ENCODE measurements around the gene ZKSCAN4.

The ZKSCAN4 gene

GRCh38 chr6:28252009-28252975, at the start of gene ZKSCAN4:
ZKSCAN4 (minus strand) TSS chr6:28252269; CDS start chr6:28251980, 289 bp downstream.
- TF ChIP-seq, protein P1, sequence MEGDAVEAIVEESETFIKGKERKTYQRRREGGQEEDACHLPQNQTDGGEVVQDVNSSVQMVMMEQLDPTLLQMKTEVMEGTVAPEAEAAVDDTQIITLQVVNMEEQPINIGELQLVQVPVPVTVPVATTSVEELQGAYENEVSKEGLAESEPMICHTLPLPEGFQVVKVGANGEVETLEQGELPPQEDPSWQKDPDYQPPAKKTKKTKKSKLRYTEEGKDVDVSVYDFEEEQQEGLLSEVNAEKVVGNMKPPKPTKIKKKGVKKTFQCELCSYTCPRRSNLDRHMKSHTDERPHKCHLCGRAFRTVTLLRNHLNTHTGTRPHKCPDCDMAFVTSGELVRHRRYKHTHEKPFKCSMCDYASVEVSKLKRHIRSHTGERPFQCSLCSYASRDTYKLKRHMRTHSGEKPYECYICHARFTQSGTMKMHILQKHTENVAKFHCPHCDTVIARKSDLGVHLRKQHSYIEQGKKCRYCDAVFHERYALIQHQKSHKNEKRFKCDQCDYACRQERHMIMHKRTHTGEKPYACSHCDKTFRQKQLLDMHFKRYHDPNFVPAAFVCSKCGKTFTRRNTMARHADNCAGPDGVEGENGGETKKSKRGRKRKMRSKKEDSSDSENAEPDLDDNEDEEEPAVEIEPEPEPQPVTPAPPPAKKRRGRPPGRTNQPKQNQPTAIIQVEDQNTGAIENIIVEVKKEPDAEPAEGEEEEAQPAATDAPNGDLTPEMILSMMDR (conservative IDR thresholded peaks at IDR 0.05; ENCODE audit: control insufficient read depth, insufficient read depth, low read depth, low read length), result no peak
- peak; percentile 93 for DNase-seq (ENCODE audit: low read depth)
- peak within 1 kb of the TSS; percentile 96 for H3K4me3 ChIP-seq (ENCODE audit: control insufficient read depth, low read depth, low read length)

DNA sequence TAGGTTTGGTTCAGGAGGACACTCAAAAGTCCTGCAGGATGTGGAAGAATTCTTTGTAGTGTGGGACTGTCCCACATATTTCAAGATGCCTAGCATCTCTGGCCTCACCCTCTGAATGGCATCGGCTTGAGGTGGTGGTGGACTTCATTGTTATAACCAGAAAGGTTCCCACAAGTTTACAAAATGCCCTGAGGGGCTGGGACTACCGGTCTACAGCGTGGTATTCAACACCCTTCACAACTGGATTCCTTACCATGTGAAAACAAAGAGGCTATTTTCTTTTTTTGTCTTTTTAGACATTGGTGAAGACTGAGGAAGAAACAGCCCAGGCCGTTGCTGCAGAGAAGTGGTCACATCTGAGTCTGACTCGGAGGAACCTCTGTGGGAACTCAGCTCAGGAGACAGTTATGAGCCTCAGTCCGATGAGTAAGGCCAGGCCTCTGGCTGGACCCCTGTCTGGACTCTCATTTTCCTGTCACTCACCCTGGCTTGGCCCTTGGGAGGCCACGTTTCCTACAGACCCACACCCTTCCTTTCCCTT, 44.5 kb upstream of the ZKSCAN4 start:
- TF ChIP-seq, protein P1 (conservative IDR thresholded peaks at IDR 0.05; ENCODE audit: control insufficient read depth, insufficient read depth, low read depth, low read length), result no peak
- DNase-seq (ENCODE audit: low read depth), result no peak
- H3K4me3 ChIP-seq (ENCODE audit: control insufficient read depth, low read depth, low read length), result no peak overlapping the region

- H3K4me3 ChIP-seq (ENCODE audit: control insufficient read depth, low read depth, low read length), result no peak overlapping the region
- DNase-seq (ENCODE audit: low read depth), result no peak
- TF ChIP-seq, protein P1 (conservative IDR thresholded peaks at IDR 0.05; ENCODE audit: control insufficient read depth, insufficient read depth, low read depth, low read length), result no peak
Measured at GRCh38 chr6:28295326-28295725, 43.3 kb upstream of the ZKSCAN4 start.

GRCh38 chr6:28291573-28291972, 39.5 kb upstream of the ZKSCAN4 start:
- no peak for DNase-seq (ENCODE audit: low read depth)
- TF ChIP-seq, protein P1 (conservative IDR thresholded peaks at IDR 0.05; ENCODE audit: control insufficient read depth, insufficient read depth, low read depth, low read length), result no peak
- no peak overlapping the region for H3K4me3 ChIP-seq (ENCODE audit: control insufficient read depth, low read depth, low read length)

DNA sequence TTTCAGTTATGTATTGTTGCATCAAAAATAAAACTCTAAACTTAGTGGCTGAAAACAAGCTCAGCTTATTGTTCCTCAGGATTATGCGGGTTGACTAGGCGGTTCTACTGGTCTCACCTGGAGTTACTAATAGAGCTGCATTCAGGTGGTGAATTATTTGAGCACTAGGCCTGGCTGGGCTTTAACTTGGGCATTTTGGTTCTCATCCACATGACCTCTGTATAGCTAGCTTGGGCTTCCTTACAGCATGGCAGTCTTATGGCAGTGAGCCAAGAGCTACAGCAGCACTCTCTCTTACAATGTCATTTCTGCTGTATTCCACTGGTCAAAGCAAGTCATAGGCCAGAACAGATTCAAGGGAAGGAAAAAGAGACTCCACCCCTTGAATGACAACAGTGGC, 30.9 kb upstream of the ZKSCAN4 start:
- TF ChIP-seq, protein P1 (conservative IDR thresholded peaks at IDR 0.05; ENCODE audit: control insufficient read depth, insufficient read depth, low read depth, low read length), result no peak
- no peak overlapping the region for H3K4me3 ChIP-seq (ENCODE audit: control insufficient read depth, low read depth, low read length)
- DNase-seq (ENCODE audit: low read depth), result peak; percentile 22

DNA sequence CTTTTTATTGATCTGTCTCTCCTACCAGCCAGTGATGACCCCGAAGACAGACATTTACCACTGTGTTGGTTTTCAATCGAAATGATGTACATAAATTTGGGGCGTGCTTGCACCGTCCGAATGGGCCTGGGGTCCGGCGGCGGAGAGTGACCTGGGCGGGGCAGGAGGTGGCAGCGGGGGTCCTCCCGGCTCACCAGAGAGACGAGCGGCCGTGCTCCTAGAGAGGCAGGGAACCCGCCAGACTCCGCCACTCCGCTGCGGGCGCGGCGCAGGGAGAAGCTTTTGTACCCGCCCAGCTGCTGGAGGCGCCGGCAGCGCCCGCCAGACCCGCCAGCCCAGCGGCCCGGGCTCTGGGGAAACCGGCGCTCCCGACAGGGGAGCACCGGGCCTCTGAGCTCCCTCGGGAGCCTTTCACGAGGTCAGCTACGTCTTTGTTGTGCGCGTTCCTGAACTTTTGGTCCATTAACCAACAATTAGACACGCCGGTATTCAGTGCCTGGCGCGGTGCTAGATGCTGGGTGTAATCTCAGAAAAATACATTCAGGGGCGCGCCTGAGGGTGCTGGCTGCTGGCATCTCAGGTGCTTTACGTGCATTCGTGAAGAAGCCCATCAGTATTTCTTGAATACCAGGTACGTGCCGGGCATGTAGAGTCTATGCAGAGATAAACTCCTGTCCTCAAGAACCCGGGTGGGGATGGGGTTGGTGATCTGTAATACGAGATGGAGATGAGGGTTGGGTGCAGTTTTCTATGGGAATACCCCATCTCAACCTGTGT, 29.4 kb upstream of the ZKSCAN4 start, which contains the start of gene PGBD1:
TSS of gene PGBD1 (plus strand) at position 285 of the 777 bp plus-strand sequence. CDS start 2,242 bp downstream, outside the sequence.
- TF ChIP-seq, protein P1 (conservative IDR thresholded peaks at IDR 0.05; ENCODE audit: control insufficient read depth, insufficient read depth, low read depth, low read length), result no peak
- H3K4me3 ChIP-seq (ENCODE audit: control insufficient read depth, low read depth, low read length), result peak within 1 kb of the TSS; percentile 83
- DNase-seq (ENCODE audit: low read depth), result peak; percentile 74
